Stimulated activated CD8-positive, alpha-beta memory T cell treated with anti-CD3 and anti-CD28 coated beads, Interleukin-4, amount 100 ng/mL, for 48 hours (primary cell): Measurements from ENCODE around the gene SLC38A10.

Experiments used
- DNase-seq: peaks from one replicate; pipeline ENCODE4 v3.0.0-alpha.2; 2020

SLC38A10 gene

DNA sequence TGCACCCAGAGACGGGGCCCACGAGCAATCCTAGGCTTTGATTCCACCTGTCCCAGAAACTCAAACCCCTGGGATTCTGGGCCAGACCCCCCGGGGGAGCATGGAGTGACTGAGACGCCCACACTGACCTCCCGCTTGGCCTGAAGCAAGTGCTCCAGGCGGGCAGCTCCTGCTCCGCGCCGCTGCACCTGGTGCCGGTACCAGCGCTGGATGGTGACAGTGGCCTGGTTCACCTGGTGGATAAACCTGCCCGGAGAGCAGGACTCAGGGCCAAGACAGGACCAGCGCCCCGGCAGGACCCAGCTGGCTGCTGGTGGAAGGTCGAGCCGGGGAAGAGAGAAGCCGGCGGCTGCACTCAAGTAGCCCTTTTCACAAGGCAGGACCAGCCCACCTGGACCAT, 94.9 kb downstream of the SLC38A10 start:
- DNase-seq, result no peak

DNA sequence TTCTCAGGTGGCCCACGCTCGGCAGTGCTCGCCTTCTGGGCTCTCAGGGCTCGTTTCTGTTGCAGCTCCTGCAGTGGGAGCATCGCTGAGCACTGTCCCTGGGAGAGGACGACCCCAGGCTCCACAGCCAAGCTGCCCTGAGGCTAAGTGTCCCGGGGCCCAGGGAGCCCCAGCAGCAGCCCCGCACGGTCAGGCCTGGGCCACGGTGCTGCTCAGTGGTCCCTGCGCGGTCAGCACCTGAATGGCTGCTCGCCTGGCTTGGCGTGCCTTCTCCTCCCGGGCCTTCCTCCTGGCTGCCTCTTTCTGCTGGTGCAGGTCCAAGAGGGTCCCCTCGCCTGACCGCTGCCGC, 95.7 kb downstream of the SLC38A10 start:
- DNase-seq, result no peak

DNA sequence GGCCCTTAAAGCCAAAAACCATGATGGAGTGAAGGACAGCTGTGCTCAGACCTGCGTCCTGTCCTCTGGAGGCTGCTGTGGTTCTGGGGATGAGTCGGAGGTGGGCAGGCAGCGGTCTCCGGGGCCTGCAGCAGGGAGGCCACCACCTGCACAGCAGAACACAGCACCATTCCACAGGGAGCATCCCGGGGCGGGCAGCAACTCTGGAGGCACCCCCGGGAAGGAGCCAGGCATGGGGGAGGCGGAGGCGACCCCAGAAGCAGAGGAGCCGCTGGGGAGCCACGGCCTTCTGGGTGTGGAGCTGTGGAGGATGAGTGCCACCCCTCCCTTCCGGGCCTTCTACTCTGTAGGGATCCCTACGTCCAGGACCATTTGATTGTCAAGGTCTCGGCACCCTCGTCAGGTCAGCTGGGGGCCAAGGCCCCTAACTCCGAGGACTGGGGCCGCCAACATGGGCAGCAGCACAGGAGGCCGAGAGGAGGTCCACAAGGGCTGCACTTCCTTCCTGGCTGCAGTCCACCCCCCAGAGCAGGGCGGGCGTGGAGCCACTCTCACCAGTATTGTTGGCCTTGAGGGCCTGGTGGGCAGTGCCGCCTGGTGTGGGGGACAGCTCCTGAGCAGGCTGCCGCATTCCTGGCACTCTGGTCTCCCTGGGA, 96.2 kb downstream of the SLC38A10 start:
- DNase-seq, result no peak

DNA sequence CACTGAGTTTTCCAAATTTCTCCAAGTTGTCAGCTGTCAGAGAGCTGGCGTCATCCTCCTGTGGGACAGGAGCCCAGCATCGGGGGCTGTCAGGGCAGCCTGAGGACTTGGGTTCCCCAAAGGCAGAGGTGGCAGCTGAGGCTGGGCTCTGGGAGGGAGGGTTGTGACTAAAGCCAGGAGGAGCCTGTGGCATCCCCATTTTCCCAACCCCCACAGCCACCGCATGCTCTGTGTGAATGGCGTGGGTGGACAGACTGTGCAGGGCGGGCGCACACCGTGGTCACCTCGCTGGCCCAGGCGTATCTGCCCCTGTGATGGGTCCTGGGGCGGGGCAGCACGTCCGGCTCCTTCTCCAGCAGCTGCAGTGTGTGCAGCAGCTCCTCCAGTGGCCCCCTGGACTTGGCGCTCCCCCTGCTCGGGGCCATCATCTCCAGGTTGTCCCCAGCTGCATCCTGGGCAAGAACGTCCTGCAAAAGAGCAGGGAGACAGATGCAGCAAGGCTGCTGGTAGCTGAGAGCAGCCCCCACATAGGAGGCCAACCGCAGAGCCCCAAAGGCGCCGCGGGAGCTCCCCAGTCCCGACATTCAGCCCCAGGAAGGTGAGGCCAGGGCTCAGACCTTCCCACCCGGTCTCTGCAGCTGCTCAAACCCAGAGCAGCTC, 97.1 kb downstream of the SLC38A10 start:
- DNase-seq, result no peak

DNA sequence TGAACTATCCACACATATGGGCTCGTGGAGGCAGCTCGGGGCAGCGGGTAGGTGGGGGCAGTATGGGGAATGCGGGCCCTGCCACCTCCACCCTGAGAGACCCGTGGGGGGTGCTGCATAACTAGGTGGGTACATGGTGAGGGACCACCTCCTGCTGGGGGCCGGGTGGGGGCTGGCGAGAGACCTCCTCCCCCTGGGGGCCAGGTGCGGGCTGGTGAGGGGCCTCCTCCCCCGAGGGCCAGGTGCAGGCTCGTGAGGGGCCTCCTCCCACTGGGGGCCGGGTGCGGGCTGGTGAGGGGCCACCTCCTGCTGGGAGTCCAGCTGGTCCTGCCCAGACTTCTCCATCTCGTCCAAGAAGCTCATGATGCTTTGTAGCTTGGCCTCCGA, 97.7 kb downstream of the SLC38A10 start:
- DNase-seq, result no peak

DNA sequence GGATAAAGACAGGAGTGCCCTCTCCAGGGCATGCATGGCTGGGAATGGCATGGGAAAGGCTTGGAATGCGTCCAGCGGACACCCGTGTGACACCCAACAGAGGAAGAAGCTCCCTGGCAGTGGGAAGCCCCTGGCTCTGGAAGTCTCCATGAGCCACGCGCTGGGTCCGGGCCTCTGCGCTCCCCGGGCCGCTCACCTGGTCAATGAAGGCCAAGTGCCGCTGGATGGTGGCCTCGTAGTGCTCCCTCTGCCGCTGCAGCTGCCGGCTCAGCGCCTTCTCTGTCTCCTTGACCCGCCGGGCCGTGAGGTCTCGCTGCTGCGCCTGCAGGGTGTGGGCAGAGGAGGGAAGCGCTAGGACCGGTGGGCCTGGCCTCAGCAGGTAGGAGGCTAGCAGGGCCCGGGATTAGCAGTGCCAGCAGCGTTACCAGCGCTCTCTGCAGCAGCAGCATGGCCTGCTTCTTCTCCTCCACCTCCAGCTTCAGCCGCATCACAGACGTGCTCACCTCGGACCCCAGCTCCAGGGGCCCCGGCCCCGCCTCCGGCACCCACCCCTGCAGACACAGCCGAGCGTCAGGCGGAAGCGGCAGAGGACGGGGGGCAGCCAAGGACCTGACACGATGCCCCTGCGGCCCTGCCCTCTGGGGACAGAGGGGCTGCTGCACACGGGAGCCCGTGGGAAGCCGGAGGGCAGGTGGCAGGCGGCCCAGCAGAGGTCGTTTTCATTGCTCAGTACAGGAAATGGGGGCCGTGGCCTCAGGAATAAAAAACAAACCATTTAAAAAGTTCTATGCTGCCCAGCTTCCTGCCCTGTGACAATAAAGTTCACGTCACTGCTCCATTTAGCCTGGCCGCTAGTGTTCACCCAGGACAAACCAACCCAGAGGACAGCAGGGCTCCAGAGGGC, 98.3 kb downstream of the SLC38A10 start:
- DNase-seq, result no peak

DNA sequence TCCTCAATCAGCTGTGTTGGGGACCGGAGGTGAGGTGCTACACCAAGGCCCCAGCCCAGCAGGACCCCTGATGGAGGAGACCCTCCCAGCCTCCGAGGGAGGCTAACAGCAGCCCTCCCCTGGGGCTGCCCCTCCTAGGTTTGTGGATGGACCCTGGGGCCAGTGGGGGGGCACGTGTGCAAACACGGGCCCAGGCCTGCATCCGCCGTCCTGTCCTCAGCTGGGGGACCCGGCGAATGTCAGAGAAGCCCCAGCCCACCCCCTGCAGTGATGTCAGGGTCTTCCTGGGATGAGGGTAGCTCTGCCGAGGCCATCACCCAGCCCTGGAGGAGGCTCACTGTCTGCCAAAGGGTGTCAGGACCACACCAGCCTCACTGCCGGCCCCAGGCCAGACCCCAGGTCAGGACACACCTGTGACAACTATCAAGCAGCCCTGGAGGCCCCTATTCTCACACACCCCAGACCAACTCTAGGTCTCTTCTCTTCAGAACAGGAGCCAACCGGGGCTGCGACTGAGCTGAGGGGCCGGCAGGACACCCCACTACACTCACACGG, 99.1 kb downstream of the SLC38A10 start:
- no peak for DNase-seq
